ENCODE data around the gene APLP2.

DNA sequence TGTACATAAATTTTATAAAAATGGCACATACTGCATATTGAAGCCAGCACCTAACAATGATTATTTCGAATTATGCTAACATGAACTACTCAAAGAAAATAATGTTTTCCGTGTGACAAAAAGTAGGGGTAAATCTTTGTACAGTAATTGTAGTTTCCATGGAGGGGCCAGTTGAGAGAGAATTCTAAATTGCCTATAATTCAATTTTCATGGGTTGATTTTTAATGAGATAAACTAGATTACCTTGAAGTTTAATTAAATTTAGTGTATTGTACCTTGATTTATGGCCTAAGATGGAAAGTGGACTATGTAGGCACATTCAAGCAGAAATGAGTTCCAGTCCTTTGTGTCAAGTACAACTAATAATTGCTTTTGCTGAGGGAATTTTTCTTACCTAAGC lies 5.0 kb downstream of the APLP2 start:
- no peak for TF ChIP-seq YY1 (IDR thresholded peaks at IDR 0.05; ENCODE audit: insufficient read depth, insufficient read length)
- TF ChIP-seq SUZ12 (IDR thresholded peaks at IDR 0.05; ENCODE audit: extremely low read depth, insufficient read depth, insufficient read length) = no peak
- no peak for TF ChIP-seq ZNF274 (IDR thresholded peaks at IDR 0.05; ENCODE audit: low read depth, low read length)
